PC-3 (cell line): Measurements from ENCODE around the gene MAST4. TPM values are rescaled to one million over a fixed set of nuclear protein-coding genes. Genes with fewer than 3 reads are reported as not detected.
A peak's percentile ranks its signal among the peaks of the same experiment; 100 is the strongest.

ENCODE experiments used
- ATAC-seq: fragments of 200-7000 bp; cut with Tn5 transposase; 2 replicates; pipeline ENCODE4 v1.9.1; 2020; ENCODE audit warnings: mild to moderate bottlenecking, moderate library complexity
- BruUV-seq: library from RNA; stranded (reverse); fragments of 400-500 nt; replicated peaks from 2 replicates; lab custom pipeline; 2021; lab: Mats Ljungman, UMichigan
- CTCF ChIA-PET: fragments of 300-600 bp; sonication (Branson Sonifier 250); formaldehyde crosslinking; loops from one replicate; lab custom pipeline; 2022; ENCODE audit warnings: antibody characterized with exemption; lab: Charles Lee
- POLR2A ChIA-PET: fragments of 300-600 bp; sonication (Branson Sonifier 250); formaldehyde crosslinking; loops from one replicate; lab custom pipeline; 2022; ENCODE audit warnings: antibody characterized with exemption; ENCODE audit not compliant: unreplicated experiment; lab: Charles Lee
- DNase-seq: peaks from one replicate; pipeline ENCODE4 v3.0.0-alpha.2; 2015
- H2AFZ ChIP-seq: fragments of 300-600 bp; sonication (generic); 2 replicates; pipeline ENCODE4 v1.6.0; 2016; ENCODE audit warnings: antibody characterized with exemption, low read length
- H3F3A ChIP-seq: fragments of 300-600 bp; sonication (generic); one replicate; pipeline ENCODE4 v1.6.0; 2017; ENCODE audit warnings: antibody characterized with exemption, low read length, control low read depth, mild to moderate bottlenecking; ENCODE audit not compliant: unreplicated experiment
- H3K27ac ChIP-seq: fragments of 300-600 bp; sonication (generic); 2 replicates; pipeline ENCODE4 v1.5.1; 2016; ENCODE audit warnings: mild to moderate bottlenecking, low read length
- H3K27me3 ChIP-seq: fragments of 300-600 bp; sonication (generic); 2 replicates; pipeline ENCODE4 v1.6.1; 2016; ENCODE audit warnings: low read length, mixed read lengths
- H3K36me3 ChIP-seq: fragments of 300-600 bp; sonication (generic); 2 replicates; pipeline ENCODE4 v1.6.1; 2016; ENCODE audit warnings: low read depth, mixed run types, low read length, mixed read lengths
- H3K4me1 ChIP-seq: fragments of 300-600 bp; sonication (generic); 2 replicates; pipeline ENCODE4 v1.5.1; 2016; ENCODE audit warnings: low read length; ENCODE audit not compliant: insufficient read depth
- H3K4me2 ChIP-seq: fragments of 300-600 bp; sonication (generic); 2 replicates; pipeline ENCODE4 v1.6.0; 2016; ENCODE audit warnings: low read length
- H3K4me3 ChIP-seq: fragments of 300-600 bp; sonication (generic); 2 replicates; pipeline ENCODE4 v1.5.1; 2016; ENCODE audit warnings: mild to moderate bottlenecking, low read length, mixed read lengths
- H3K79me2 ChIP-seq: fragments of 300-600 bp; sonication (generic); 2 replicates; pipeline ENCODE4 v1.6.1; 2017; ENCODE audit warnings: low read length, mixed read lengths
- H3K9ac ChIP-seq: fragments of 300-600 bp; sonication (generic); 2 replicates; pipeline ENCODE4 v1.6.0; 2016; ENCODE audit warnings: mild to moderate bottlenecking, low read length
- H3K9me2 ChIP-seq: fragments of 300-600 bp; sonication (generic); replicated peaks from 2 replicates; pipeline ENCODE4 v1.6.1; 2016; ENCODE audit warnings: mixed run types, low read length, mixed read lengths
- H3K9me3 ChIP-seq: fragments of 300-600 bp; sonication (generic); 2 replicates; pipeline ENCODE4 v1.6.1; 2016; ENCODE audit warnings: low read length, mixed read lengths
- H4K20me1 ChIP-seq: fragments of 300-600 bp; sonication (generic); 2 replicates; pipeline ENCODE4 v1.6.1; 2016; ENCODE audit warnings: low read length, mixed read lengths
- CTCF ChIP-seq: fragments of 300-600 bp; sonication (generic); conservative IDR thresholded peaks from 2 replicates; pipeline ENCODE4 v1.5.1; 2017; ENCODE audit warnings: antibody characterized with exemption, low read depth, mild to moderate bottlenecking, low read length
- EZH2 ChIP-seq: fragments of 300-600 bp; sonication (generic); IDR thresholded peaks from one replicate; pipeline ENCODE4 v1.6.1; 2017; ENCODE audit warnings: antibody characterized with exemption, mild to moderate bottlenecking, low read length; ENCODE audit not compliant: unreplicated experiment
- EZH2phosphoT487 ChIP-seq: fragments of 300-600 bp; sonication (generic); IDR thresholded peaks from 2 replicates; pipeline ENCODE4 v1.6.1; 2018; ENCODE audit warnings: mild to moderate bottlenecking, antibody characterized with exemption, low read length, borderline replicate concordance
- intact Hi-C: fragments of 100-400 bp; cut with micrococcal nuclease; formaldehyde crosslinking; loops from 2 replicates; pipeline ENCODE4 v1.9.0; 2023
- total RNA-seq: library from RNA; depleted of rRNA; stranded (reverse); fragments of >200 nt; gene quantifications from 2 replicates; pipeline ENCODE4 v1.2.3, GENCODE V29; 2014

The MAST4 gene
- total RNA-seq, 1 experiment from 2014 or later = 7.9 TPM

- Histone ChIP-seq H3K9me3 (no peaks in the 10 kb centered on the region), H3F3A (no peaks in the 10 kb centered on the region), H3K27me3 (no peaks in the 10 kb centered on the region), H3K9ac (no peak overlapping the region), H3K36me3 (no peaks in the 10 kb centered on the region), H3K27ac (no peak overlapping the region), H3K79me2 (no peaks in the 10 kb centered on the region), H3K9me2 (no peaks in the 10 kb centered on the region), H2AFZ (no peak overlapping the region), H3K4me3 (no peak overlapping the region), H4K20me1 (no peaks in the 10 kb centered on the region), H3K4me2 (no peak overlapping the region), H3K4me1 (no peaks in the 10 kb centered on the region)
- intact Hi-C loops = no loop called here
- ChIA-PET POLR2A (no interaction called here), CTCF (no interaction called here)
- TF ChIP-seq CTCF (no peak), EZH2 (no peak), EZH2phosphoT487 (no peak)
- peak; percentile 1 for DNase-seq
- ATAC-seq = no peak
- no TSS peak for BruUV-seq
Observed at GRCh38 chr5:66713998-66714397, 117.8 kb downstream of the MAST4 start.

- Histone ChIP-seq H3K4me3 (no peak overlapping the region), H3K4me2 (no peak overlapping the region), H3K27ac (no peak overlapping the region), H3K9ac (no peak overlapping the region), H3K27me3 (no peaks in the 10 kb centered on the region), H2AFZ (no peak overlapping the region), H3F3A (no peaks in the 10 kb centered on the region), H3K9me2 (no peaks in the 10 kb centered on the region), H3K79me2 (no peaks in the 10 kb centered on the region), H3K4me1 (no peaks in the 10 kb centered on the region), H3K9me3 (no peaks in the 10 kb centered on the region), H4K20me1 (no peaks in the 10 kb centered on the region), H3K36me3 (no peaks in the 10 kb centered on the region)
- no peak for DNase-seq
- intact Hi-C loops = no loop called here
- no TSS peak for BruUV-seq
- no peak for ATAC-seq
- ChIA-PET POLR2A (no interaction called here), CTCF (no interaction called here)
- TF ChIP-seq EZH2phosphoT487 (no peak), EZH2 (no peak), CTCF (no peak)
Observed at GRCh38 chr5:66717455-66718373, 121.5 kb downstream of the MAST4 start.
